HG03439 (cell line): Measurements from ENCODE around the gene AMELX.

Experiments used
- ATAC-seq: cut with Tn5 transposase; IDR thresholded peaks from one replicate; pipeline ENCODE4 v1.9.1; 2021; ENCODE audit warnings: mild to moderate bottlenecking, moderate library complexity; ENCODE audit not compliant: unreplicated experiment

AMELX gene

GRCh38 chrX:11293113-11293512 lies at the start of gene AMELX:
TSS of gene AMELX (plus strand) at chrX:11293413. CDS start at chrX:11294789, 1,376 bp downstream.
- ATAC-seq, result no peak

GRCh38 chrX:11244636-11245035 lies 48.6 kb upstream of the AMELX start:
- ATAC-seq, result no peak

- no peak for ATAC-seq
Observed at GRCh38 chrX:11254417-11255109, 38.6 kb upstream of the AMELX start.

- ATAC-seq, result no peak
Observed at GRCh38 chrX:11257290-11257689, 35.9 kb upstream of the AMELX start.

- ATAC-seq, result no peak
Observed at GRCh38 chrX:11257711-11258110, 35.5 kb upstream of the AMELX start.

- ATAC-seq, result no peak
Observed at GRCh38 chrX:11259437-11259836, 33.8 kb upstream of the AMELX start.

GRCh38 chrX:11261260-11261659 lies 32.0 kb upstream of the AMELX start:
- ATAC-seq, result no peak

- no peak for ATAC-seq
Observed at GRCh38 chrX:11264925-11265324, 28.3 kb upstream of the AMELX start.

GRCh38 chrX:11265352-11265751 lies 27.9 kb upstream of the AMELX start:
- ATAC-seq, result no peak

GRCh38 chrX:11266573-11267003 lies 26.6 kb upstream of the AMELX start:
- no peak for ATAC-seq

GRCh38 chrX:11267425-11267824 lies 25.8 kb upstream of the AMELX start:
- no peak for ATAC-seq

GRCh38 chrX:11269006-11269405 lies 24.2 kb upstream of the AMELX start:
- ATAC-seq, result no peak

- no peak for ATAC-seq
Observed at GRCh38 chrX:11269996-11270395, 23.2 kb upstream of the AMELX start.

GRCh38 chrX:11272290-11272689 lies 20.9 kb upstream of the AMELX start:
- ATAC-seq, result no peak

GRCh38 chrX:11272863-11273262 lies 20.4 kb upstream of the AMELX start:
- ATAC-seq, result no peak

- no peak for ATAC-seq
Observed at GRCh38 chrX:11273544-11273943, 19.7 kb upstream of the AMELX start.

- no peak for ATAC-seq
Observed at GRCh38 chrX:11282043-11282442, 11.2 kb upstream of the AMELX start.

- ATAC-seq, result no peak
Observed at GRCh38 chrX:11285651-11286050, 7.6 kb upstream of the AMELX start.

- no peak for ATAC-seq
Observed at GRCh38 chrX:11287505-11287904, 5.7 kb upstream of the AMELX start.

- ATAC-seq, result no peak
Observed at GRCh38 chrX:11290416-11291102, 2.7 kb upstream of the AMELX start.

GRCh38 chrX:11296051-11296450 lies 2.8 kb downstream of the AMELX start:
- no peak for ATAC-seq

GRCh38 chrX:11298600-11298999 lies 5.4 kb downstream of the AMELX start:
- no peak for ATAC-seq

GRCh38 chrX:11304829-11305228 lies 11.6 kb downstream of the AMELX start:
- ATAC-seq, result no peak
